ENCODE results near the gene IGSF11.
"Not testable (repeated sequence)": the region's sequence is repeated elsewhere in the genome, so short reads cannot be mapped to it uniquely, and the experiment has no call there.

DNA sequence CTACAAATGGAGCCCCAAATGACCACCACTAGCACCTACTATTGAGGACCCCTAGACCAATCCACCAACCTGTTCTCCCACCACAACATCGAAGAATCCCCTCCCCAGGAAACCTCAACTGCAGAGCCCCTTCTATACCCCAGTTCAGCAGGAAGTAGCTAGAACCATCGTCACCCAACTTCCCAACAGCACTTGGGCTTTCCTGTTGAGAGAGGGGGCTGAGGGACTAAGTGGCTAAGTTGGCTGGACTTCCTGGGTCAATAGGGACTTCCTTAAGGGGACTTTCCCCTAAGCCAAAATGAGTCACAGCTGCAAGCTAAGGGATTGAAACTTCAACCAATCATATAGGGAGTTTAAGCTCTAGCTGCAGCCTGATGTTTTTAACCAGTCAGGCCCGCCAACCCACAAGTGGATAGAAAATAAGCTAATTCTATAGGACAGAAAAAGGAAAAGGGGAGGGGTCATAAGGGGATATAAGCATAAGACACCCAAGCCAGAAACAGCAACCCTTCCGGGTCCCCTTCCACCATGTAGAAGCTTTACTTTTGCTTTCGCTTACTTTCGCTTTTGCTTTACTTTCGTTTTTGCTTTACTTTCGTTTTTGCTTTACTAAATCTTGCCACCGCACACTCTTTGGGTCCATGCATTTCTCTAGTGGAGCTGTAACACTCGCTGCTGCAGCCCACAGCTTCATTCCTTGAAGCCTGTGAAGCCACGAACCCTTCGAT is 183.0 kb downstream of the IGSF11 start:
- TF ChIP-seq, protein P1, sequence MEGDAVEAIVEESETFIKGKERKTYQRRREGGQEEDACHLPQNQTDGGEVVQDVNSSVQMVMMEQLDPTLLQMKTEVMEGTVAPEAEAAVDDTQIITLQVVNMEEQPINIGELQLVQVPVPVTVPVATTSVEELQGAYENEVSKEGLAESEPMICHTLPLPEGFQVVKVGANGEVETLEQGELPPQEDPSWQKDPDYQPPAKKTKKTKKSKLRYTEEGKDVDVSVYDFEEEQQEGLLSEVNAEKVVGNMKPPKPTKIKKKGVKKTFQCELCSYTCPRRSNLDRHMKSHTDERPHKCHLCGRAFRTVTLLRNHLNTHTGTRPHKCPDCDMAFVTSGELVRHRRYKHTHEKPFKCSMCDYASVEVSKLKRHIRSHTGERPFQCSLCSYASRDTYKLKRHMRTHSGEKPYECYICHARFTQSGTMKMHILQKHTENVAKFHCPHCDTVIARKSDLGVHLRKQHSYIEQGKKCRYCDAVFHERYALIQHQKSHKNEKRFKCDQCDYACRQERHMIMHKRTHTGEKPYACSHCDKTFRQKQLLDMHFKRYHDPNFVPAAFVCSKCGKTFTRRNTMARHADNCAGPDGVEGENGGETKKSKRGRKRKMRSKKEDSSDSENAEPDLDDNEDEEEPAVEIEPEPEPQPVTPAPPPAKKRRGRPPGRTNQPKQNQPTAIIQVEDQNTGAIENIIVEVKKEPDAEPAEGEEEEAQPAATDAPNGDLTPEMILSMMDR (IDR thresholded peaks at IDR 0.05): not testable (repeated sequence)
- TF ChIP-seq EZH2, EZH2phosphoT487 (IDR thresholded peaks at IDR 0.05): not testable (repeated sequence)
